ENCODE results near the gene STAC3.

DNA sequence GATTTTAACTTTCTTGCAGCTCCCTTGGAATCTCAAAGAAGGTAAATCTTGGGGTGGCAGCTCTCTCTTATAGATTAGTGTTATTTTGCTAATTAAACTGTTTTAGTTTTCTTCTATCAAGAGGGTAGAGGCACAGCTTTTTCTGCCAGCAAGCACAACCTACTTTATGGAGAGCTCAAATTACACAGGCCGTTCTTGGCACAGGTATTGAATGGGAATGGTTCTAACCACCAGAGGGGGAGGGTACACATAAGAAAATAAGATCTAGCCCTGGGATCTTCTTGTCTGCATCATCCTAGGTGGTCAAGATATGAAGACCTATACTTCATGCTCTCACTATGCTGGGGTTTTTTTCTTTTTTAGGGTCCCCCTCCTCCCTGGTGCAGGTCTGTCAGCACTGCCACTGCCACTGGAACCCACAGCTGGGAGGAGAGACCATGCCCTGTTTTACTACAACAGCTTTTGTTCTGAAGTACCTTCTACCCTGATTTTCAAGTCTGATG, 48.6 kb upstream of the STAC3 start:
- TF ChIP-seq CTBP1 (IDR thresholded peaks at IDR 0.05; ENCODE audit: borderline replicate concordance) (no peak), FOXK1 (CRISPR knock-in tag; IDR thresholded peaks at IDR 0.05; ENCODE audit: borderline replicate concordance) (no peak), GTF2F1 (IDR thresholded peaks at IDR 0.05; ENCODE audit: low read depth, low read length) (no peak), KDM1A (IDR thresholded peaks at IDR 0.05) (no peak), DPF2 (IDR thresholded peaks at IDR 0.05) (no peak), NBN (IDR thresholded peaks at IDR 0.05; ENCODE audit: low read depth) (no peak), POLR2B (IDR thresholded peaks at IDR 0.05; ENCODE audit: low read depth, partially characterized antibody) (no peak), IRF2 (CRISPR knock-in tag; IDR thresholded peaks at IDR 0.05) (no peak), POLR2AphosphoS5 (IDR thresholded peaks at IDR 0.05; ENCODE audit: control insufficient read depth, insufficient read depth, low read depth, low read length) (no peak), POLR2A (conservative IDR thresholded peaks at IDR 0.05) (no peak), FOXJ3 (CRISPR knock-in tag; IDR thresholded peaks at IDR 0.05) (no peak)
- TF ChIP-seq, protein P1, sequence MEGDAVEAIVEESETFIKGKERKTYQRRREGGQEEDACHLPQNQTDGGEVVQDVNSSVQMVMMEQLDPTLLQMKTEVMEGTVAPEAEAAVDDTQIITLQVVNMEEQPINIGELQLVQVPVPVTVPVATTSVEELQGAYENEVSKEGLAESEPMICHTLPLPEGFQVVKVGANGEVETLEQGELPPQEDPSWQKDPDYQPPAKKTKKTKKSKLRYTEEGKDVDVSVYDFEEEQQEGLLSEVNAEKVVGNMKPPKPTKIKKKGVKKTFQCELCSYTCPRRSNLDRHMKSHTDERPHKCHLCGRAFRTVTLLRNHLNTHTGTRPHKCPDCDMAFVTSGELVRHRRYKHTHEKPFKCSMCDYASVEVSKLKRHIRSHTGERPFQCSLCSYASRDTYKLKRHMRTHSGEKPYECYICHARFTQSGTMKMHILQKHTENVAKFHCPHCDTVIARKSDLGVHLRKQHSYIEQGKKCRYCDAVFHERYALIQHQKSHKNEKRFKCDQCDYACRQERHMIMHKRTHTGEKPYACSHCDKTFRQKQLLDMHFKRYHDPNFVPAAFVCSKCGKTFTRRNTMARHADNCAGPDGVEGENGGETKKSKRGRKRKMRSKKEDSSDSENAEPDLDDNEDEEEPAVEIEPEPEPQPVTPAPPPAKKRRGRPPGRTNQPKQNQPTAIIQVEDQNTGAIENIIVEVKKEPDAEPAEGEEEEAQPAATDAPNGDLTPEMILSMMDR (IDR thresholded peaks at IDR 0.05 in 2 of 3, conservative IDR thresholded peaks at IDR 0.05 in 1 of 3; ENCODE audit: insufficient read depth in 2 of 3, low read depth in 1 of 3, low read length in 3 of 3), result no peak
- TF ChIP-seq, protein P2, sequence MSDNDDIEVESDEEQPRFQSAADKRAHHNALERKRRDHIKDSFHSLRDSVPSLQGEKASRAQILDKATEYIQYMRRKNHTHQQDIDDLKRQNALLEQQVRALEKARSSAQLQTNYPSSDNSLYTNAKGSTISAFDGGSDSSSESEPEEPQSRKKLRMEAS (CRISPR knock-in tag; IDR thresholded peaks at IDR 0.05), result no peak
- TF ChIP-seq, protein P3, sequence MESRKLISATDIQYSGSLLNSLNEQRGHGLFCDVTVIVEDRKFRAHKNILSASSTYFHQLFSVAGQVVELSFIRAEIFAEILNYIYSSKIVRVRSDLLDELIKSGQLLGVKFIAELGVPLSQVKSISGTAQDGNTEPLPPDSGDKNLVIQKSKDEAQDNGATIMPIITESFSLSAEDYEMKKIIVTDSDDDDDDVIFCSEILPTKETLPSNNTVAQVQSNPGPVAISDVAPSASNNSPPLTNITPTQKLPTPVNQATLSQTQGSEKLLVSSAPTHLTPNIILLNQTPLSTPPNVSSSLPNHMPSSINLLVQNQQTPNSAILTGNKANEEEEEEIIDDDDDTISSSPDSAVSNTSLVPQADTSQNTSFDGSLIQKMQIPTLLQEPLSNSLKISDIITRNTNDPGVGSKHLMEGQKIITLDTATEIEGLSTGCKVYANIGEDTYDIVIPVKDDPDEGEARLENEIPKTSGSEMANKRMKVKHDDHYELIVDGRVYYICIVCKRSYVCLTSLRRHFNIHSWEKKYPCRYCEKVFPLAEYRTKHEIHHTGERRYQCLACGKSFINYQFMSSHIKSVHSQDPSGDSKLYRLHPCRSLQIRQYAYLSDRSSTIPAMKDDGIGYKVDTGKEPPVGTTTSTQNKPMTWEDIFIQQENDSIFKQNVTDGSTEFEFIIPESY (CRISPR knock-in tag; IDR thresholded peaks at IDR 0.05), result no peak
